Measurements from ENCODE around the gene PAK4.
"Not testable (repeated sequence)": the region's sequence is repeated elsewhere in the genome, so short reads cannot be mapped to it uniquely, and the experiment has no call there.

The PAK4 gene

GRCh38 chr19:39211731-39212374 lies 86.3 kb downstream of the PAK4 start:
- no peak for DNase-seq

- DNase-seq = peak; percentile 62
Observed at GRCh38 chr19:39212375-39212742, 86.8 kb downstream of the PAK4 start.

GRCh38 chr19:39215323-39215722 lies 89.7 kb downstream of the PAK4 start:
- not testable (repeated sequence) for DNase-seq

- DNase-seq = no peak
Observed at GRCh38 chr19:39217094-39217493, 91.5 kb downstream of the PAK4 start.

GRCh38 chr19:39218230-39219007 lies 92.8 kb downstream of the PAK4 start:
- DNase-seq = no peak

GRCh38 chr19:39219108-39219507 lies 93.5 kb downstream of the PAK4 start:
- not testable (repeated sequence) for DNase-seq

- DNase-seq = no peak
Observed at GRCh38 chr19:39223703-39224279, 98.2 kb downstream of the PAK4 start.

- no peak for DNase-seq
Observed at GRCh38 chr19:39224910-39225309, 99.3 kb downstream of the PAK4 start.

Measured in activated CD8-positive, alpha-beta memory T cell treated with anti-CD3 and anti-CD28 coated beads, Interleukin-2, amount 50 U/mL, for 4 hours (primary cell).